Muscle of leg (tissue), 11 donors: ENCODE data around the gene SLC2A4. TPM values are rescaled to one million over a fixed set of nuclear protein-coding genes. Genes with fewer than 3 reads are reported as not detected.

ENCODE experiments used
- DNase-seq: peaks from one replicate; pipeline ENCODE4 v3.0.0; 2013
- H3K27ac ChIP-seq: one replicate; pipeline ENCODE4 v1.5.1; 2013; ENCODE audit warnings: mild to moderate bottlenecking, low read length, control low read depth
- H3K27me3 ChIP-seq: one replicate; pipeline ENCODE4 v1.6.1; 2013; ENCODE audit warnings: low read length; ENCODE audit not compliant: control insufficient read depth, insufficient read depth
- H3K36me3 ChIP-seq: one replicate; pipeline ENCODE4 v1.6.1; 2013; ENCODE audit warnings: low read length; ENCODE audit not compliant: control insufficient read depth, insufficient read depth
- H3K4me1 ChIP-seq: one replicate; pipeline ENCODE4 v1.6.1; 2013; ENCODE audit warnings: low read length; ENCODE audit not compliant: control insufficient read depth, insufficient read depth
- H3K4me3 ChIP-seq: one replicate; pipeline ENCODE4 v1.5.1; 2013; ENCODE audit warnings: low read length, control low read depth
- H3K9me3 ChIP-seq: replicated peaks from 2 replicates; pipeline ENCODE4 v1.6.1; 2013; ENCODE audit warnings: low read depth, low read length; ENCODE audit not compliant: control insufficient read depth
- WGBS: methylation state at CpG from one replicate; pipeline ENCODE4 v1.1.5; 2013; ENCODE audit warnings: missing lambda C conversion rate; ENCODE audit not compliant: insufficient coverage; 5-methylcytosine and 5-hydroxymethylcytosine counted together
- polyA plus RNA-seq, 8 donors: library from polyadenylated mRNA; unstranded; fragments of 120-200 nt; gene quantifications; one replicate each; pipeline versions ENCODE4 v1.2.1 to v1.2.3, GENCODE V29; 2013; ENCODE audit warnings: inconsistent platforms in 1 of 8, low replicate concordance in 1 of 8; ENCODE audit not compliant: insufficient read length in 8 of 8, insufficient read depth in 1 of 8
- total RNA-seq: library from RNA; stranded (reverse); fragments of 120-200 nt; gene quantifications from one replicate; pipeline ENCODE4 v1.2.4, GENCODE V29; 2013

SLC2A4 gene
- total and polyA plus RNA-seq, 9 donors, result 7.1 to 35.3 (median 24.5) TPM

DNA sequence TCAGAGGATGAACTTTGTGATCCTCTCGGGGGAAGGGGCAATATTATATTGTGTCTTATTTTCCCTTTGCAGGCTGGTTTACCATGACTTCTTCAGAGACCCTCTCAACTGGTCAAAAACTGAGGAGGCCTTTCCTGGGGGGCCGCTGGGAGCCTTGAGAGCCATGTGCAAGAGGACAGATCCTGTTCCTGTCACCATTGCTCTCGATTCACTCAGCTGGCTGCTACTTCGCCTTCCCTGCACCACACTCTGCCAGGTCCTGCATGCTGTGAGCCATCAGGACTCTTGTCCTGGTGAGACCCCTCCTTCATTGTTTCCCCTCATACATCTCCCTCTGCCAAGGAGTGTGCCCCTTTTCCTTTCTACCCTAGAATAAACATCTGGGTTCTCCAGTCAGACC lies 27.0 kb upstream of the SLC2A4 start:
- no peak overlapping the region for H3K27ac ChIP-seq
- no peaks in the 10 kb centered on the region for H3K27me3 ChIP-seq
- H3K4me1 ChIP-seq, result peaks cover 16% of the 10 kb centered on the region
- no peaks in the 10 kb centered on the region for H3K9me3 ChIP-seq
- peak; percentile 4 for DNase-seq
- no peak overlapping the region for H3K4me3 ChIP-seq
- peaks cover 51% of the 10 kb centered on the region for H3K36me3 ChIP-seq
- WGBS, result 90% methylated on average over 3 of the region's 4 CpGs

DNA sequence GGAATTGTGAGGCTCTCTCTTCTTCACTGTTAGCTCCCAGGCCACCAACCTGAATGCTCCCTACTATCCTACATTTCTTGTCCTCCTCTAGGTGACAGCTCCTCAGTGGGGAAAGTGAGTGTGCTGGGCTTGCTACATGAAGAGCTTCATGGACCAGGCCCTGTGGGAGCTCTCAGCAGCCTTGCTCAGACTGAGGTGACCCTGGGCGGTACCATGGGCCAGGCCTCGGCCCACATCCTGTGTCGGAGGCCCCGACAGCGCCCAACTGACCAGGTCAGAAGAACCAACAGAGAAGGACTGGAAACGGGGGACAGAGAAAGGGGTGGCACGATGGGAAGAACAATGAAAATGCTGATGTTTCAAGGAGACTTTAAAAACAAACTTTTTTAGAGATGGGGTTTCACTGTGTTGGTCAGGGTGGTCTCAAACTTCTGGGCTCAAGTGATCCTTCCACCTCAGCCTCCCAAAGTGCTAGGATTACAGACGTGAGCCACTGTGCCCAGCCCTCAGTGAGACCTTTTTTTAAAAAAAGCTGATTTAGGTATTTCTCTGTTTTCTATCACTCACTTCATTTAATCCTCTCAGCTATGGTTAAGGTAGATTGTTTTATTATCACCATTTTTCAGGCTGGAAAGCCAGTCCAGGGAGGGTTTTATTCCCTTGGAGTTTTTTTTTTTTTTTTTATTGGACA lies 24.6 kb upstream of the SLC2A4 start:
- no peak overlapping the region for H3K27ac ChIP-seq
- H3K9me3 ChIP-seq, result no peaks in the 10 kb centered on the region
- 85% methylated on average over 2 of the region's 8 CpGs for WGBS
- no peak for DNase-seq
- H3K4me3 ChIP-seq, result no peak overlapping the region
- peaks cover 16% of the 10 kb centered on the region for H3K4me1 ChIP-seq
- H3K27me3 ChIP-seq, result peaks cover 19% of the 10 kb centered on the region
- H3K36me3 ChIP-seq, result peaks cover 53% of the 10 kb centered on the region

DNA sequence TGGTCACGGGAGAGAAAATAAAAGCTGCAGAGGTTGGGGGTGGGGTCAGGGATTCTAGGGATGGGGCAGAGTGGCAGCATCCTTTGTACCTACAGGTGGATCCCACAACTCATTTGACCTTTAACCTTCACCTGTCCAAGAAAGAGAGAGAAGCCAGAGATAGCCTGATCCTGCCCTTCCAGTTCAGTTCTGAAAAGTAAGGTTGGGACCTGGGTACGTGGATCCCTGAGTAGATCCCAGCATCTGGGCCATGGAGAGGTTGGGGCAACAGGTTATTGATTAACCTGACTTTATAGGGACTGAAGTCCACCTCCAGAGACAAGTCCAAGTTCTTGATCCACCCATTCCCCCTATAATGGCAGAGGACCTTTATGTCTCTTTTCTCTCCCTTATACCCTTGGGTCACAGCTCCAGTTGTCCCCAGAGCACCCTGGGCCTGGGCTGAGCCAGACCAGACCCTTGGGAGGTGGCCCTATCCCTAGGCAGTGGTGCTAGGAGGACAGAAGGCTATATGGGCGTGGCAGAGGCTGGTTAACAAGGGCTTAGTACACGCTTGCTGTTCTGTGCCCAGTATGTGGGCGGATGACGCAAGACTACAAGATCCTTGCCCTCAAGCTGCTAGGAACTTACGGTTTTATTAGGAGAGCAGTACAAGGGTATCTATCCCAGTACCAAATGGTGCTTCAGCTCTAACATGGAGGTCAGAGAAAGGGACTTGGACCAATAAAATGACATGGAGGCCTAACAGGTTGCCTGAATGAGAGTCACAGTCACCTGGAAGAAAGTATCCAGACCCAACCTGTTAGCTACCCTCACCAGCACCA lies 22.6 kb upstream of the SLC2A4 start:
- Histone ChIP-seq H3K4me3 (no peak overlapping the region), H3K9me3 (no peaks in the 10 kb centered on the region)

DNA sequence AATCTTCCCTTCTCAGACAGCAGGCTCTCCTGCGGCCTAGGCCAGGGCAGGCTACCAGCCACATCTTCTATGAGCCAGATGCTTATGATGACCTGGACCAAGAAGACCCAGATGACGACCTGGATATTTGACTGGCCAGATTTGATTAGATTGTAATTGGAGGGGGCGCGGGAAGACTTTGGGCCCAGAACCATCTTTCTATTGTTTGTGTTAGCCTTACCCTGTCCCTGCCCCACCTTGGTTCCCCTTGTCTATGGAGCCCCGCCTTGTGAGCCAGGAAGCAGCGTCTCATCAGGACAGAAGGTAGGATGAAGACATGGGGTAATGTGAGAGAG lies 22.0 kb upstream of the SLC2A4 start:
- Histone ChIP-seq H3K4me3 (no peak overlapping the region), H3K27ac (no peak overlapping the region), H3K4me1 (peaks cover 24% of the 10 kb centered on the region), H3K27me3 (peaks cover 43% of the 10 kb centered on the region), H3K36me3 (peaks cover 47% of the 10 kb centered on the region), H3K9me3 (no peaks in the 10 kb centered on the region)
- DNase-seq, result no peak
- 100% methylated on average over 1 of the region's 6 CpGs for WGBS

More for the DNA sequence above, 22.6 kb upstream of the SLC2A4 start:
- Histone ChIP-seq H3K27me3 (peaks cover 39% of the 10 kb centered on the region), H3K27ac (no peak overlapping the region), H3K36me3 (peaks cover 52% of the 10 kb centered on the region), H3K4me1 (peaks cover 24% of the 10 kb centered on the region)
- DNase-seq, result peak; percentile 7
- WGBS, result 94% methylated on average over 6 of the region's 7 CpGs

DNA sequence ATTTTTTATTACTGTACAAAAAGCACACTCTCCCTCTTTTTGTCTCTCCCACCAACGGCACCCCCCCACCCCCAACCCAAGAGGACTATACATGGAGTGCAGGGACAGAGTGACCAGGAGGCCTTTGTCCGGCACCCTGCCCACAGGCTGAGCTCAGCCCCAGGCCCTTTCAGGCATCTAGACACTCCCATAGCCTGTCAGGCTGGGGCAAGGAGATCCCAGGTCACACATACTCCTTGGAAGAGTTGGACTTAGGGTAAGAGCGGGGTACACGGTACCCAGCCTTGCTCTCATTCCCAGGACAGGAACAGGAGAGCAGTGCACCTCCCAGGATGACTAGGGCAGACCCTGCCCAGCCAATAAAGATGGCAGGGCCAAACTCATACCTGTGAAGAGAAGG lies 21.4 kb upstream of the SLC2A4 start:
- WGBS, result 85% methylated on average over 3 of the region's 4 CpGs
- peaks cover 24% of the 10 kb centered on the region for H3K4me1 ChIP-seq
- no peaks in the 10 kb centered on the region for H3K9me3 ChIP-seq
- no peak overlapping the region for H3K4me3 ChIP-seq
- DNase-seq, result no peak
- no peak overlapping the region for H3K27ac ChIP-seq
- H3K27me3 ChIP-seq, result peaks cover 47% of the 10 kb centered on the region
- H3K36me3 ChIP-seq, result peaks cover 42% of the 10 kb centered on the region

DNA sequence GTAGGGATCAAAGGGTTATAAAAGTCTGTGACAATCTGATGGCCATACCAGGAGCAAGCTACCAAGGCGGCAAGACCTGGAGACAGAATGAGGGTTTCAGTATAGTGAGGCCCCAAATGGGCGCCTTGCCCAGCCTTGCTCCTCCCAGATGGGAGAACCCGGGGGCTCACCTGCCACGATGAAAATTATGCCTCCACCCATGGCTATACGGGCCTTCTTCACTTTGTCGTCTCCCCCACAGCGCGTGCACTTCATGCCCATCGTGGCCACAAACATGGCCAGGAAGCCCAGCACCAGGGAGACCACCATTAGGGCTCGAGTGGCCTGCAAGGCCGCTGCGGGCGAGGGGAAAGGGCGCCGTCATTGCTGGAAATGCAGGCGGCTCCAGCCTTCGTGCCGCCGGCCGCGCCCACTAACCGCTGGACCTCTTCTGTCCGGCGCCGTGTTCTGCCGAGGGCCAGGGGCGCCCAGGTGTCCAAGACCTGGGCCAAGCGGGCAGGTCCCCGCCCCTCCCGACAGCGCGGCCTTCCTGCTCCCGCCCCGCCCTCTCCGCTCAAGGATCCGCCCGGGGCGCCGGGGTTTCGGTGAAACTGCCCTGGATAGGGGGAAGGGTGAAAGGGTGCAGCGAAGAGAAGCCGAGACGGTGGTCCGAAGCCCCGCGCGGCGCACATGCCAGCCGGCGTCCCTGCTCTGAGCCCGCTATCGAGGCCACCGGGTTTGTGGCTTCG lies 20.7 kb upstream of the SLC2A4 start:
- H3K27me3 ChIP-seq, result peaks cover 52% of the 10 kb centered on the region
- H3K27ac ChIP-seq, result no peak overlapping the region
- no peak for DNase-seq

DNA sequence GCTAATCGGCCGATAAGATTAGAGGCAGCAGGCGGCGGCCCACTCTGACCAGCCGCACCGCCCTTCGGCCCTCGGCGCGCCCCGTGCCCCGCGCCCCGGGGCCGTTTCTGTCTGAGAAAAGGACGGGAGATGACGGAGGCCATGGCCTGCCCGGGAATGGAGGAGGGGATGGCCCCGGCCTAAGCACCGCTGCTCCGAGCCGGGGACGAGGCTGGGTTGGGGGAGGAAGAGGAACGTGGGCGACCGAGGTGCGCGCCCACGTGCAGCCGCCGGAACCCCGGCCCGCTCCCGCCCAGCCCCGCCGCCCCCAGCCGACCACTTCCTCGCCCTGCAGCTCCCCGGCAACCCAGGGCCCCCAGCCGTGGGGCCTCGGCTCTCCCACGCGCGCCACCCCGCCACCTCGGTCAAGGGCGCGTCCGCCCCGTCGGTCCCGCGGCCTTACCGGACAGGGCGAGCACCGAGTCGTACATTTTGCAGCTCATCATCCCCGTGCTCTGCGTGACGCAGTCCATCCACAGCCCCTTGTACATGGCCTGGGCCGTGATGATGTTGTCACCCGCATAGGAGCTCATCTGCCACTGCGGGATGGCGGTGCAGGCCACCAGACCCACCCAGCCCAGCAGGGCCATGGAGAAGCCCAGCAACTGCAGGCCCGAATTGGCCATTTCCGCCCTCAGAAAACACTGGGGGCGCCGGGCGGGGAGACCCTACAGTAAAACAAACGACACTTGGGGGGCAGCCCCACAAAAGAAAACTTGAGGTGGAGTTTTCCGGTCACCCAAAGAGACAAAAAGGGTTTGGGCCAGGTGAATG lies 19.9 kb upstream of the SLC2A4 start:
- peaks cover 24% of the 10 kb centered on the region for H3K4me1 ChIP-seq
- H3K27ac ChIP-seq, result no peak overlapping the region
- 2% methylated on average over 65 of the region's 71 CpGs for WGBS
- DNase-seq, result no peak
- H3K36me3 ChIP-seq, result peaks cover 30% of the 10 kb centered on the region
- peak overlapping the region; percentile 41 for H3K4me3 ChIP-seq
- H3K9me3 ChIP-seq, result no peaks in the 10 kb centered on the region
- peaks cover 56% of the 10 kb centered on the region for H3K27me3 ChIP-seq

More for the DNA sequence above, 20.7 kb upstream of the SLC2A4 start:
- peaks cover 24% of the 10 kb centered on the region for H3K4me1 ChIP-seq
- WGBS, result 5% methylated on average over 52 of the region's 54 CpGs
- peaks cover 37% of the 10 kb centered on the region for H3K36me3 ChIP-seq
- no peaks in the 10 kb centered on the region for H3K9me3 ChIP-seq
- peak overlapping the region; percentile 41 for H3K4me3 ChIP-seq

DNA sequence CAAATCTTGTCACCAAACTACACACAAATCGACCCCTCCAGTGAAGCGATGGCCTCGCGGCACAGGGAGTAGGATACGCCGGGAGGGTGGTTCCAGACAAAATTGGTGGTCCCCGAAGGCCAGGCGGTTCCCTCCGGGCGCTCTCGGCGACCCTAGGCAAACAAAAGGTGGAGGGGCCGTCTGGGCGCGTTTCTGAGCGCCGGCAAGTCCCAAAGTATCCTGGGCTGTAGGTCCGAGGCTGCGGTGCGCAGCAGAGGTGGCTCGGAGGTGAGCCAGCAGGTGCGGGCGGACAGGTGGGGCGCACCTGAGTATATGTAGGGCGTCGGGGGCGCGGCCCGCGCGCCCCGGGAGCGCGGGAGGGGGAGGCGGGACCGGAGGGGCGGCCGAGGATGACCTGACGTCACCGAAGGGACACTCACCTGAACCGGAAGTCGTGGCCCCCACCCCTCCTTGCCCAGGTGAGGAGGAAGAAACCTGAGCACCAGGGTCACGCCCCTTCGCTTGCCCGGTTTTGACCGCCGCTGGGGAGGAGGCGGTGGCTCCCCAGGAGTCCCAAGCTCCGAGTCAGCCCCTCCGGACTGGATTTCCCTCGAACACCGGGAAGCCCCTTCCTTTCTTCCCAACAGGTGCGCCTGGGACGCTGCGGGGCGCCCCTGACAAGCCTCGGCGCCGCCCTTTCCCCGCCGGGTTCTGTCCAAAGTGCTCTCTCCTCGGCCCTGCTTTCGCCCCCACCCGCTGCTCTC lies 19.2 kb upstream of the SLC2A4 start, which contains the start of gene CLDN7:
TSS of gene CLDN7 (minus strand) at position 287 of the 743 bp plus-strand sequence. CDS start 435 bp downstream, outside the sequence.
- Histone ChIP-seq H3K27me3 (peaks cover 61% of the 10 kb centered on the region), H3K27ac (no peak within 1 kb of the TSS), H3K36me3 (peaks cover 22% of the 10 kb centered on the region), H3K4me1 (peaks cover 24% of the 10 kb centered on the region), H3K9me3 (no peaks in the 10 kb centered on the region), H3K4me3 (peak within 1 kb of the TSS; percentile 41)
- WGBS, result 2% methylated on average over 58 of the region's 64 CpGs
- DNase-seq, result no peak
